ENCODE measurements around the gene PGS1.

DNA sequence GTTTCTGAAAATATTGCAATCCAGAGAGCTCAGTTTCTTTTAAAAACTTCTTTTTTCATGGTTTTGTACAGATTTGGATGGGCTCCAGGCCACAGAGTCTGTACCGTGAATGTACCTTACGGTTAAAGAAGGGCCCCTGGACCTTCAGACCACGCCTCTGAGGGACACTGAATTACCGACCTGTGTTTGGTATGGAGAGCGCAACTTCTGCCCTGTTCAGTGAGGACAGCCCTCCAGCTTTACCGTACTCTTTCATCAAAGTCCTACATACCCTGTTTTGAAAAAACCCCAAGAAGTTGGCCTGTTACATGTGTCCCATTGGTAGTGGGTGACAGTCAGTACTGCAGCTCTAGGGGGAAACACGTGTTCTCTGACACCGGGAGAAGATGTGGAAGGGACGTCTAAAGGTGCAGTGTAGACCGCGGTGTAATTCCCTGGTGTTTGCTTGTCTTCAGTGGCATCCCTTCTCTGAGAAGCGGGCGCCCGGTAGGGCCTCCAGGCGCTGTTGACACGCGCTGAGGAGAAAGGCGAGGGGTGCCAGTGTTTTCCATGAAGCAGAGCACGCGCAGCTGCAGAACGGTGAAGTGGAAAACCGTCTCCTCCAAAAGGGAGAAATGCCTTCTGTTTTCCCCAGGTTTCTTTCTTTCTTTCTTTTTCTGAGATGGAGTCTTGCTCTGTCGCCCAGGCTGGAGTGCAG is 6.2 kb downstream of the PGS1 start:
- TF ChIP-seq CTCF (IDR thresholded peaks at IDR 0.05) (no peak), POLR2A (IDR thresholded peaks at IDR 0.05) (no peak), EP300 (IDR thresholded peaks at IDR 0.05) (no peak)

Data from tibial nerve (tissue), 4 donors.